GM21786 (cell line): Measurements from ENCODE around the gene RHOBTB3.
A peak's percentile ranks its signal among the peaks of the same experiment; 100 is the strongest.

Experiments used
- ATAC-seq: cut with Tn5 transposase; IDR thresholded peaks from one replicate; pipeline ENCODE4 v1.9.1; 2021; ENCODE audit not compliant: unreplicated experiment

The RHOBTB3 gene

DNA sequence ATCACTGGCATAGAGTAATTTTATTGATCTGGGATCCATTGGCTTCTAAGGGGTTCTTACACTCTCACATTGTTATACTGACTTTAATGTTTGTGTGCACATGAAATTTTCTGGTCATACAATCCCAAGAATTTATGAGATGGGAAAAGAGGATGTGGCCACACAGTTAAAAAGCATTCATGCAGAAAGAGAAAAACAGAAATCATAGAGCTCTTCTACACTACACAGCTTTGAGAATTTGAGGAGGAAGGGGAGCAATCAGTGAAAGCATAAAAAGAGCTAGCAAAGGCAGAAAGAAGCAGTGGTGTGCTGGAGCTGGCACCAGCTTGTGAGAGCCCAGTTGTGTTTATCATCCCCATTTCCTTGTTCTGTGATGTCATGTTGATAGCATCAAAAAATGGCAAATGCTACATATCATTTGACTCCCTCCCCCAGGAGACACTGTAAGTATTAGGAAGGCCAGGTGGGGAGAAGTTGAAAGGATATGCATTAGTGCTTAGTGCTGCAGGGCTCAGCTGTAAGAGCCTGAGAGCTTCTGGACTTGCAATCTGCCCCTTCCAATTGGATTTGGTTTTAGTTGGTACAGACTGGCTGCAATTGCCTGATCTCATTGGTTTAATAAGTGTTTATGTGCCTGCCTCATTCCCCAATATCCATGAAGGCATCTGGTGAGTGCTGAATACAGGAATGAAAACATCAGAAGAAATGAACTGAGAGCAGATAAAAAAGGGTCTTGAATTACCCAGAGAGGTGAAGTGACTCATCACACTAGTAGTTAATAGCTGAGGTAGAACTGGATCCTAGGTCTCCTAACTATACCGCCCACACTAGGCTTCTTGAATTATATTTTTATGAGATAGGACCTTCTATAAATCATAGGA, 30.9 kb downstream of the RHOBTB3 start:
- ATAC-seq, result no peak

DNA sequence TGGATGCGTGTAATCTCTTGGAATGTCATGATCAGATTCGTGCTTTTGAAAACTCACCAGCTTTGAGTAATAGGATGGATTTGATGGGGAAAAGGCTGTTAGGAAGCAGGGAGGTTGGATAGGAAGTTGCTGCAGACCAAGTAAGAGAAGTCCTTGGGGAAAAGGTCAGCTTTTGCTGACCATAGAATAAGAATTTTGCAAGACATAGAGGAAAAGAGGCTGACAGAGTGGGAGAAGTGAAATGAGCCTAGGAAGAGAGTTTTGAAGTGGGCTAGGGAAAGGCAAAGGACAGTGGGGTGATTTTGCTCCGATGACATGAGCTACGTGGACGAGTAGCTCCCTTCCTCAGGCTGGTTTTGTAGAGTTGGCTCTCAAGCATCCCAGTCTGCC, 31.5 kb downstream of the RHOBTB3 start:
- ATAC-seq, result no peak

DNA sequence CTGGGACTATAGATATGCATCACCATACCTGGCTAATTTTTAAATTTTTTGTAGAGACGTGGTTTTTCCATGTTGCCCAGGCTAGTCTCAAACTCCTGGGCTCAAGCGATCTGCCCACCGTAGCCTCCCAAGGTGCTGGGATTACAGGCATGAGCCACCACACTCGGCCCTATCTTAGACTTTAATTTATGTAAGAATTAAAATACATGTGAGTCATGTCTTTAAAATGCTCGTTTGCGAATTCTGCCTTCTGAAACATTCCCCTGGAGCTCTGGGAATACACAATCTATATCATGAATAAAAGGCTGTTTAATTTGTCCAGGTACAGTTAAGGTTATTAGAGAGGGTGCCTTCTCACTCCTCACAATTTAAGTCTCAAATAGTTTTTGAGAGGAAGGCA, 32.8 kb downstream of the RHOBTB3 start:
- no peak for ATAC-seq

DNA sequence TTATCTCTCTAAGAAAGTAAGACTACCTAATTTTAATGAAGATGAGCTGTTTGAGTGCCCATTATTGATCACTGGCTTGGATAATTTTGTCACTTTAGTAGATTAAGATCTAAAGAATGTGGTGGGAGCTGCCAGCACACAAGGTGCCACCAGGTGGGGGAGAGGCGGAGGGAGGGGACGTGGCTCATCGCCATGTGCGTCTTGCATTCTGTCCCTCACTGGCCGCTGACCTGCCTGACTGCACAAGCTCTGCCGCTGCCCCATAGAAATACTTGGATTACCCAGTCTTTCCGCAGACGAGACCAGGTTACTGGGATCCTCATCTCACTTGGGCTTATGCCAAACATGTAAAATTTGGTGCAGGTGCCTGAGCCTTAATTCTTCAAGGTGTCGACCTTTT, 37.6 kb downstream of the RHOBTB3 start:
- no peak for ATAC-seq

DNA sequence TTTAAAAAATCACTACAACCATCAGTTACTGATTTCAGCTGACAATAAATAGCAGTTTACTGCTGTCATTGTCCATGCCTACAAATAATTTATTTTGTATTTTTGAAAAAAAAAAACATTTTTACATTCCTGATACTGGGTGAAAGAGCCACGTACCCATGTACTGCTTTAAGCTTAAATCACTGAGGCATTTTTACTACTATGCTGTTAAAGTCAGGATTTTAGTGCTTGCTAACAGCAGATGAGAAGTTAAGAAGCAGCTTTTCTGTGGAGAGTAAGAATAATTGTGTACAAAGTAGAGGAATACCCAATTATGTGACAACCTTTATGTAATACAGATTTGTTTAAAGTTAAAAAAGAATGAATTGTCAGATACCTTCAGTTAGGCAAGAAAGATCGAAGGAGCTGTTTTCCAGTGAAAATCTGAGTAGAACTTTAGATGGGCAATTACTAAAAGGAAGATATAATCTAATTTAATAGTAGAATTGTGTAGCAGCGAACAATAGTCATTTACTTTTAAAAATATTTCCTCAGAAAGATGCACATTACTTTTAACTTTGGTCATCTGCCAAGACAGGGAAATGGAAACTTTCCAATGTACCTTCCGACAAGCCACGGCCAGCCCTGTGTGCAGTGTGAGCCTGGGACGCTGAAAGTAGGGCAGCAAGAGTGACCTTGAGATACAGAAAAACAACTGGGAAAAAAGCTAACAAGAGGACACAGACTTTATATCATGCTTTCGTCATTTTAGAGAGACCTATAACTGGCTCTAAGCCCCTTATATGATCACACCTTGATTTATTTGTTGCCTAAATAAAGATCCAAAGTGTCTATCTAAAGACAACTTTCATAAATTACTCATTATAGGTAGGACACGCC, 39.9 kb downstream of the RHOBTB3 start:
- no peak for ATAC-seq

DNA sequence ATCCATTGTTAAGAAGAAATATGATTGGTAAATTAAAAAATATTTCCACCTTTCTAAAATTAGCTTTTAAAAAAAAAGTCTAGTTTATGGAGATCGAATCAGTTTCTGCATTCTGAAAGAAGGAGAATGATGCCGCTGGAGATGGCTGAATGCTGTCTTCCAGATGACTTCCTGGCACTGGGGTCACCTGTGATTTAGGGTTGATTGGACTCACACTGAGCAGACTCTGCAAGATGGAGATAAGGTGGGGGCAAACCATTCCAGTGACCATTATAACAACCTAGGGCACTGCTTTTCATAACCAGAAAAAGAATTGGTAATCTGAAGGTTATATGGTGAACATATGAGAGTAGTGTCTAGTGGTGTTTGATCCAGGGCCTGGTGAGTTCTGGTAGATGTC, 40.8 kb downstream of the RHOBTB3 start:
- ATAC-seq, result no peak

DNA sequence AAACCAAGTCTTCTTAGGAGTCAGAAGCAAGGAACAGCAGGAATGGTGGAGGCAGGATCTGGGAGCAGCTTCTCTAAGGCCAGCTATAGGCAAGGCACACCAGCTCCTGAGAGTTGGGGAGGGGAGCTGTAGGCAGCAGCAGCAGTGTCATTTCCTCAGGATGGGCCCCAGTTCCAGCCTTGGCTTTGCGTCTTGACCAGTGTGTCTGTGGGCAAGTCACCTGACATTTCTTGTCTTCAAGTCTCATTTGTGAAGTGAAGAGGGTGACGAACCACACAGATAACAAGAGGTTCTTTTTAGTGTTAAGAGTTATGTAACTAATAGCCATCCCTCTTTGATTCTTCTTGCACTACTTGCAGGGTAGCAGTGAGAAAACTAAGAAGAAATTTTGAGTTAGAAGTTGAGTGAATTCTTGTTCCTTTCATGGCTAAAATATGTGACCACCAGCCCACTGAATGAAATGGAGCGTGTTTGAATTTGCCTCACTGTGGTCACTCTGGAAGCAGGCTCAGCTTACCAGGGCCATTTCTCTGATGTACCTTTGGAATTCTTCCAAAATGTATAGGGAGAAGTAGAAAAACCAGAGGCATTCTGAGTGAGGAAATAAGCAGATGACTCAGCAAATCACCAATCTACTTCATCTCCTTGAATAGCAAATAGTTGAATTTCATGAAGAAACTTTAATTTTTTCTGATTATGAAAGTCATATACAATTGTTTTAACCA, 42.4 kb downstream of the RHOBTB3 start:
- ATAC-seq, result no peak

DNA sequence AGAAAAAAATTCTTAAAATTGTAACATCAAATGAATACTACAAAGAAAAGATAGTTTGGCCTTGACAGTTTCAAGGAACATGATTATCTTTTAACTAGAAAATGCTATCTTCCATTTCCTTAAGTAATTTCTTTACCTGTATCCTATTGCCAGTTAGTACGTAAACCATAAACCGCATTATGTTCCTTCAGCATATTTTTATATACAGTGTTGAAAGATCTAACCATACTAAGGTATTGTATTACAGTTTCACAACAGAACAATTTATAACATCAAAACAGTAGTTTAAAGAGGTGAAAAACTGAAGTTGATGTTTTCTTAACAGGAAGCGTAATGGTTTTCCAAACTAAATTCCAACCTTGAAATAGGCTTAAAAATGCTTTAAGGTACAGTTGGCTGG, 46.3 kb downstream of the RHOBTB3 start:
- ATAC-seq, result no peak

DNA sequence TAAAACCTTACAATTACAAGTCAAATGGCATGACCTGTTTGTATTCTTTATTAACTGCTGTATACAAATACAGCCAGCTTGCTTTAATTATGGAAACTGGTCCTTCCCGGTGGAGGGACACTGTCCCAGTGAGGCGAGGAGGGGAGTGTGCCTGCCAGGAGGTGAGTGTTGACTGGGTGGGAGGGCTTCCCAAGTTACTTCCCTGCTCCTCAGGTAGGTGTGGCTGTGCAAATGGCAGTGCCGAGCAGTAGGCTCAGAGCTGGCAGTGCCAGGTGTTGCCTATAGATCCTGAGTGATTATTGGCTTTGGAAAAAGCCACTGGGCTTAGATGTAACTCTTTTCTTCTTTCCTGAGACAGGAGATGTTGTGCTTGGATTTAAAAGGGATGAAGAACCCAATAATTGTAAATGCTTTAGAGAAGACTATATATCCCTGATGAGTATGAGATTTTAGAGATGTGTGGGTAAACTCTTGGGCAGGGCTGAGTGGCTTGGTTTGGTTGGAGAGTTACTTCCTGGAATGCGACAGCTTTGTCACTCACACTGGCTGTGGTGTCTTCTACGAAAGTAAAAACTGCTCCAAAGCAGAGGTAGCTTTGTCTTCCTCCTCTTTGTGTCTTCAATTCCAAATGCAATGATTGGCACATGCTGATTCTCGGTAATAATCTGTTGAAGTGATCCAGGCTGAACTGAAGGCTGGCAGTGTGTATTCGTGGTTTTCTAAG, 47.7 kb downstream of the RHOBTB3 start:
- ATAC-seq, result no peak

DNA sequence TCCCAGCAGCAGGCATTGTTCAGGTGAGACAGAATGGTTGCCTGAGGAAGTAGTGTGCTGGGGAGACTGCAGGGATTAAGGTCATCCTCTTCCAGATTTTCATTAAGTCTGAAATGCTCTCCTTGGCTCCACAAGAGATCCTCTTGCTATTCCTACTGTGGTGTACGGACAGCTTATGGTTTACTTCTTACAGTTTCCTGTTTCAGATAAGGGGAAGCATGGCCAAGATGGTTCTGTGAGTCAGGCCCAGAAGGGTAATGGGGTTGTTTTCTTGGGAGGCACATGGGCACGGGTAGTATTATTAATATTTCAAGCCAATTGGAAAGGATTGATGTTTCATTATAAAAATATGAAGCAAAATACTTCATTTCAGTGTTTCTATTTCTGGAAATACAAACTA, 48.5 kb downstream of the RHOBTB3 start:
- no peak for ATAC-seq

DNA sequence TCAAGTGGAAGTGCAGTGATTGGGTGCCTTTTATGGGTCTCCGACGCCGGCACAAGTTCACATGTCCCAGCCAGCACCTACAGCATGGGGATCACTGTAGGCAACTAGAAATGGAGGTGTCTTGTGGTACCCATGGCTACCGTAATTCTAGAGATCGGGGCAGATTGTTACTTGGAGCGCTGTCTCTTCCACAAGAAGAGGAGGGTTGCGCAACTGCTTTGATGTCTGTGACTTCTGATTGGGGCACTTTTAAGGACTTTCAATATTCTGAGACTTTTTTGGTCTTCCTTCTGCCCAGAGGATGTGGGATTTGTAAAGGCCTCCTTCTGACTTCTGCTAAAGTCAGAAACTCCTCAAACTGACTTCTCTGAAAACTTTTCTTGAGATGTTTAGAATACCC, 49.5 kb downstream of the RHOBTB3 start:
- no peak for ATAC-seq

DNA sequence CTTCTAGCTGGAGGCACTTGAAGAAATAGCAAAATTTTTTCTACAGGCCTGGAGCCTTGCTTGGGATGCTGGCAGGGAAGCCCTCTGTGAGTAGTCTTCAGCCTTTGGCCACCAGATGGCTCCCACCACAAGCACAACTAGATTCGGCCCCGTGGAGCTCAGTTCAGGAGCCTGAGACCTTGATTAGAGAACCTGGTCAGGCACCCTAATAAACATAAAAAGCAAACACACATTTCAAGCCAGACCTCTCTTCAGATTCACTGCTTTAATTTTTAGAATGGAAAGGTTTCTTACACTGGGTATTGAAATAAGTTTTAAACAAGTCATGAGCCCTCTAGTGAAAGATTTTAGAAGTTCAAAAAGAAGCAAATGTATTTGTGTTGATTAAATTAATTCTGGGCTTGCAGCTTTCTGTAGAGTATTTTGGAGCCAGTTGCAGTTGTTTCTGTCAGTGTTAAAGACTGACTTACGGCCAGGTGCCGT, 50.0 kb downstream of the RHOBTB3 start:
- peak; percentile 93 for ATAC-seq

DNA sequence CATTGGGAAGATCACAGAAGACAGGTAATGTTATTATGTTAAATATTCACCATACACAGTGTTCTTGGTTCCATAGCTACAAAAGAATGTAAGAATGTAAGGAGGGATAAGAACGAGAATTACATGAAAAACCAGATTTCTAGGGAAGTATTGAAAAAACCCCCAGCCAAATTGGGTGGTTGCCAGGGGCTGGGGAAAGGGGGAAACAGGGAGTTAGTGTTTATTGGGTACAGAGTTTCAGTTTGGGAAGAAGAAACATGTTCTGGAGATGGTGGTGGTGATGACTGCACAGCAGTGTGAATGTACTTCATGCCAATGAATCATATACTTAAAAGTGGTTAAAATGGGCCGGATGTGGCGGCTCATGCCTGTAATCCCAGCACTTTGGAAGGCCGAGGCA, 51.0 kb downstream of the RHOBTB3 start:
- ATAC-seq, result no peak

DNA sequence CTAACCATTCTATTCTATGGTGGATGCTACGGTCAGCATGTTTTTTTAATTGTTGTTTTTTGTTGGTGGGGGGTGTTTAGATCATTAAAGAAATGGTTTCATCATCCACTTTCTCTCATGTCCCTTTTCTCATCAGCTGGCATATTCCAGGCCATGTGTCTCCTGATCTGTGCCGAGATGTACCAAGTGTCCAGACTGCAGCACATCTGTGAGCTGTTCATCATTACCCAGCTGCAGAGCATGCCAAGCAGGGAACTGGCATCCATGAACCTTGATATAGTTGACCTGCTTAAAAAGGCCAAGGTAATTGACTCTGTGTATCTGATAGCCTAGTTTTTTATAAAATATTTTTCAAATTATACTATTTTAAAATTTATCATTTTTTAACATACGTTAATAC, 52.5 kb downstream of the RHOBTB3 start:
- no peak for ATAC-seq

DNA sequence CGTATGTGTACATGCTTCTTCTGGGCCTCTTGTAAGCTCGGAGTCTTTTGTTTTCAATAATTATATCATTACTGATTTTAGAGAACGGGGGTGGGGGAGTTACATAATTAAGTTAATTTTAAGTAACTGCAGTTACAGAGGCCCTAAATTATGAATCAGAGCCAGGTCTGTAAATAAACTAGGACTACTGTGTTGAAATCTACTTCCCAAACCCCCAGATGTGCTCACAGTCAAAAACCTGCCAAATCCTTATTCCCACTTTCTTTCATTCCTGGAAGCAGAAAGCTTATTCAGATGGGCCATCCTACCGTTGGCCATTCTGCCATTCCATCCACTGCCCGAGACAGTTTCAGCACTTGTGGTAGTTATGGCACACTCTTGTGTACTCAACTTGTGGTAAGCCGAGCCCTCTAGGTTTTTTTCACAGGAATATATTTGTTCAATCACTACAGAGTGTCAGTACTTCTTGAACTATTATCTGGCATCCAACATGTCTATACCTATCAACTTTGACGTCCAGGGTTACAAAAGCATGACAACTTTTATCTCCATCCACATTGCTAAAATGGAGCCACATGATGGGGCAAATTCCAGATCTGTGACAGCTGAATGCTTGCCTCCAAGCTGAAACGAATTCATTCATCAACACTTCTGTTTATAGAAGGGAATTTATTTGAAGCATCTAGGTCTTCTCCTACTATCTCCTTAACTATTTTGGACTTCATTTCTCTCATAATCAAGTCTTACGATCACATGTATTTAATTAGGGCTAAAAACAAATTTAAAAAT, 53.6 kb downstream of the RHOBTB3 start:
- ATAC-seq, result no peak

DNA sequence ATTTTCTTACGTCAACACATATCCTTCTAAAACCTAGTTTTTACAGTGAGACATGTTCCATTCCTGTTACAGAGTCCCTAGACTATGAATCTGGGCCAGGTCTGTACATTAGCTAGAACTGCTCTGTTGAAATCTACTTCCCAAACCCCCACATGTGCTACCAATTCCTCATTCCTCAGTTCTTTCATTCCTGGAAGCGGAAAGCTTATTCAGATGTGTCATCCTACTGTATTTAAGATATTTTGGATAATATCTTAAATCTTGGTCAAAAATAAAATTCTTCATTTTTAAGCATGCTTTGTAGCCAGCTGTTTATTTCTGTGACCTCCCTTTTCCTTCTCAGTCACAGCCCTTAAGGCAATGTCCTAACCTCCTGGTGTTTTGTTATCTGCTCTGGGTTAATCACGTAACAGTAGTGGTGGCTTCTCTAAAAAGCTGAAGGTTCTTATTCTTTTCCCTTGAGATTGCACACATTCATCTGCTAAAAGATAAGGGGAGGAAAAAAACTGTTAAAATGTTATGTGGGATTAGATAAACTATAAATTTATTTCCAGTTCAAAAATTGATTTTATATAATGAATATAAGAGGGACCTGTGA, 55.8 kb downstream of the RHOBTB3 start:
- no peak for ATAC-seq

DNA sequence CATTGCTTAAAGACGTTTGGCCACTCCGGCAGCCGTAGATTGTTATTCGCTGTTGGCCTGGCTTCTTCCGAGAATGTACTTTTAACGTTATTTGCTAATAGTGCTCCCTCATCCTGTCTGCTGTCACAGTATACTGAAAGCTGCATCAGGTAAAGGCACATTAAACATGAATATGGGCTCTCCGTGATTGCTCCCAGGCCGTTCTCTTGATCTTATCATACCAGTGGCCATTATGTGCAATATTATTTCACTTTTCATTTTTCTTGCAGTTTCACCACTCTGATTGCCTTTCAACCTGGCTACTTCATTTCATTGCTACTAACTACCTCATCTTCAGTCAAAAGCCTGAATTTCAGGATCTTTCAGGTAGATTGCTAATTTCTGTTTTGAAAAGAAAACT, 57.4 kb downstream of the RHOBTB3 start:
- ATAC-seq, result no peak

DNA sequence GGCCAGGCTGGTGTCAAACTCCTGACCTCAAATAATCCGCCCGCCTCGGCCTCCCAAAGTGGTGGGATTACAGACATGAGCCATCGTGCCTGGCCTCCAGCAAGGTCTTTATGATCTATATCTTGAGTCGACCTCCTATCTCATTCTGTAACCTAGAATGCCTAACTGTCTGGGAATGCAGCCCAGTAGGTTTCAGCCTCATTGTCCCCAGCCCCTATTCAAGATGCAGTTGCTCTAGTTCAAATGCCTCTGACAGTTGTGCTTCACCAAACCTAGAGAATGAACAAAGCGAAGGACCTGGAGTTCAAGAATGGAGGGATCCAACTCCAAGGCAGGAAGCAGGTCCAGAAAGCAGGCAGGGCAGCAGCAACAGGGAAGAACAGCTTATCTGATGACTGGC, 60.6 kb downstream of the RHOBTB3 start:
- no peak for ATAC-seq

DNA sequence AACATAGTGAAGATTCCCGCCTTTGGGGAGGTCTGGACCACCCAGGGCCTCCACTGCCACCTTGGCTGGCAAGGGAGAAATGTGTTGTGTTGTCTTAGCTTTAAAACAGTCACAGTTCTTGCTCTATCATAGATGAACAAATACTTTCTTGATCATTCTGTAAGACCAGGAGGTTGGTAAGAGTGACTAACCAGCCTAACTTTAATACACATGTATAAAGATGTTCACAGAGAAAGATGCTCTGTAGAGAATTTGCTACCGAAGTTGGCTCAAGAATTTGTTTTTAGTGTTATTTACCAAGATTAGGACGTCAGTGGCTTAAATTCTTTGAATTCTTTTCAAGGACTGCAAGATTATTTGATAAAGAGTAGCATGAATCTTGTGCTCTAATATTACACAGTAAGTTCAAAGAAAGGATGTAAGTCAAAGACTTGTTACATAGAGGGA, 63.0 kb downstream of the RHOBTB3 start:
- no peak for ATAC-seq
